Epidermal melanocyte (primary cell): Measurements from ENCODE around the gene GPNMB.
A peak's percentile ranks its signal among the peaks of the same experiment; 100 is the strongest.
"Not testable (repeated sequence)": the region's sequence is repeated elsewhere in the genome, so short reads cannot be mapped to it uniquely, and the experiment has no call there.

ENCODE experiments used
- DNase-seq: peaks from one replicate; pipeline ENCODE4 v3.0.0; 2011; ENCODE audit warnings: low spot score; ENCODE audit not compliant: insufficient read length

Gene GPNMB

GRCh38 chr7:23298885-23299769 lies 52.6 kb downstream of the GPNMB start, which contains the start of gene MALSU1:
TSS of gene MALSU1 (plus strand) at chr7:23299339. CDS start at chr7:23299353, 14 bp downstream.
- peak; percentile 70 for DNase-seq

- DNase-seq, result no peak
These were observed 53.3 kb downstream of the GPNMB start for GRCh38 chr7:23299770-23300300.

- DNase-seq, result no peak
These were observed 60.5 kb downstream of the GPNMB start for GRCh38 chr7:23306936-23307521.

DNA sequence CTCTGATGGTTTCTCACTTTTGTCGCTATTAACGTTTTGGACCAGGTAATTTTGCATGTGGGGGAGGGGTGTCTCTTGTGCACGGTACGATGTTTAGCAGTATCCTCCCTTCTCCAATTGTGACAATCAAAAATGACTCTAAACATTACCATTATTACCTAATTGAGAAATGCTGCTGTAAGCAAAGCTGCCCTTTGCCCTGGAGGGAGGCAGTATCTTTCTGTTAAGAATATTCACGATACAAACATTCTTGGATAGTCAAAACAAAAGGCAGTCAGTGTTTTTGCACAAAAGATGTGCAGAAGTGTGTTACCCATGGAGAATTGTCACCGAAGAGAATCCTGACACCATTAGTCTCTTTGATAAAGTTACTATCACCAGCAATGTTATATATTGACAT lies 62.2 kb downstream of the GPNMB start:
- DNase-seq, result no peak

DNA sequence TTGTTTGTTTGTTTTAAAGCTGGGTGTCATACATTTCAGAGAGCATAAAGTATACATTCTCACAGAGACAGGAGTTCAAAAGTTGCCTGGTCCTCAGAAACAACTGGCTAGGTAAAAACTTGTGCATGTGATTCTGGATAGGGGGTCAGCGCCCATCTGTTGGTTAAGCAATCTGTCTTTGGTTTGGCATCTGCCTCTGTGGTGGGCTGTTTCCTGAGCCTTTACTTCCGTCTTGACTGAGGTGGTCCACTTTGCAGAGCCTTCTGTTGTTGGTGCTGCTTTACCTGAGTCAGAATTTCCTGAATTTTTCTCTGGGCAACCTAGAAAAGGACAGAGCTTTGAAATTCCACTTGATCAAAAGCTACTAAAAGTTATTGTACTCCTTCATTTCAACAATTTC lies 65.6 kb downstream of the GPNMB start:
- DNase-seq, result not testable (repeated sequence)

GRCh38 chr7:23315366-23315765 lies 68.8 kb downstream of the GPNMB start:
- DNase-seq, result no peak
